ENCODE data around the gene ASAP3. TPM values are rescaled to one million over a fixed set of nuclear protein-coding genes. Genes with fewer than 3 reads are reported as not detected.

ASAP3 gene
- total and polyA plus RNA-seq, 2 of the 4 experiments (the other 2 are of a cell fraction), result 18.6 to 18.8 TPM

- Histone ChIP-seq H3K36me3 (ENCODE audit: control insufficient read depth, insufficient read depth, low read length) (peaks cover 2% of the 10 kb centered on the region; the same call in 1 of the 2 replicates), H2AFZ (replicated peaks; ENCODE audit: low read length, poor library complexity) (no peak overlapping the region), H2AK9ac (replicated peaks; ENCODE audit: low read depth, low read length, poor library complexity) (no peak overlapping the region), H3K4me1 (ENCODE audit: control insufficient read depth, insufficient read depth, low read length) (peaks cover 11% of the 10 kb centered on the region), H3K4me2 (ENCODE audit: low read depth, low read length) (no peak overlapping the region), H2BK15ac (ENCODE audit: low read depth, low read length) (no peak overlapping the region), H3K14ac (replicated peaks; ENCODE audit: low read depth, low read length) (no peak overlapping the region), H3K9me1 (ENCODE audit: insufficient read depth, low read length) (peaks cover 8% of the 10 kb centered on the region), H4K91ac (ENCODE audit: insufficient read depth, low read depth, low read length) (0 out of 2 replicates have a peak overlapping the region, but pooled peaks have one; percentile 1), H2AK5ac (ENCODE audit: low read depth, low read length) (no peak overlapping the region), H3K79me1 (ENCODE audit: low read depth in 1 of 2, low read length in 2 of 2) (peaks cover 0 to 7% of the 10 kb centered on the region in 2 experiments; a peak in 1 of 4 replicates), H3K4me3 (ENCODE audit: insufficient read depth, low read depth, low read length) (no peak overlapping the region), H3K9ac (ENCODE audit: low read depth, low read length) (no peak overlapping the region), H4K8ac (ENCODE audit: low read depth in 2 of 2, low read length in 2 of 2) (no peak overlapping the region), H4K20me1 (ENCODE audit: insufficient read depth, low read length) (no peaks in the 10 kb centered on the region), H2BK5ac (ENCODE audit: low read depth, low read length, poor library complexity, severe bottlenecking) (no peak overlapping the region), H3K27ac (ENCODE audit: insufficient read depth, low read length) (no peak overlapping the region), H2BK20ac (ENCODE audit: low read depth, low read length) (no peak overlapping the region), H3K56ac (ENCODE audit: extremely low read depth, insufficient read depth, low read length) (no peak overlapping the region), H4K5ac (ENCODE audit: low read depth, low read length) (no peak overlapping the region), H3K23ac (ENCODE audit: low read depth, low read length) (no peak overlapping the region), H2BK120ac (ENCODE audit: low read depth, low read length) (no peak overlapping the region), H3K27me3 (ENCODE audit: control insufficient read depth, insufficient read depth, low read length) (no peaks in the 10 kb centered on the region), H3K4ac (ENCODE audit: low read depth, low read length) (no peak overlapping the region), H3K9me3 (ENCODE audit: control insufficient read depth, insufficient read depth, low read length) (no peaks in the 10 kb centered on the region), H3K18ac (ENCODE audit: low read depth, low read length) (no peak overlapping the region)
- ChIA-PET POLR2A (ENCODE audit: unreplicated experiment) (no interaction called here), CTCF (no interaction called here)
- dilution Hi-C loops (cut with HindIII; ENCODE audit: low sequenced_read_pairs, unreplicated experiment), result no loop called here
- ATAC-seq (ENCODE audit: low read depth) (no peak), DNase-seq (no peak)
- intact Hi-C loops (cut with micrococcal nuclease), result no loop called here
- no CpG with 5 or more reads among the region's 7 CpGs for whole genome bisulfite sequencing, 2 experiments (ENCODE audit: extremely low coverage in 2 of 2, insufficient read length in 1 of 2)
- TF ChIP-seq MXI1 (IDR thresholded peaks at IDR 0.05; ENCODE audit: borderline replicate concordance, low read depth, low read length), result no peak
- no peak for TF ChIP-seq ELK1 (IDR thresholded peaks at IDR 0.05; ENCODE audit: borderline replicate concordance, low read depth, low read length)
- no peak for TF ChIP-seq BHLHE40 (IDR thresholded peaks at IDR 0.05; ENCODE audit: low read depth, low read length)
- in situ Hi-C loops (cut with MboI; ENCODE audit: low sequenced_read_pairs), result no loop called here
- BruUV-seq (replicated peaks), result no TSS peak
Measured at GRCh38 chr1:23408797-23409290, 75.1 kb downstream of the ASAP3 start.
